ENCODE results near the gene PLCB4.

Gene PLCB4

DNA sequence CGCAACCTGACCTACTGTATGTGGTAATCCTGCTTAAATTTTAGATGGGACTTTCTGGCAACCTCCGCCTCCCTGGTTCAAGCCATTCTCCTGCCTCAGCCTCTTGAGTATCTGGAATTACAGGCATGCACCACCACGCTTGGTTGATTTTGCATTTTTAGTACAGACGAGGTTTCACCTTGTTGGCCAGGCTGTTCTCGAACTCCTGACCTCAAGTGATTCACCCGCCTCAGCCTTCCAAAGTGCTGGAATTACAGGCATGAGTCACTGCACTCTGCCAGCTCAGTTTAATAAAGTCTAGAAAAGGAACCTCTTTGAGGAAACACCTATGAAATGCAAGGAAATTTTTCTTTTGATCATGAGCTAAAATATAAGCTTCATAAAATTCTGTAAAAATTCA, 9.0 kb upstream of the PLCB4 start:
- H3K4me3 ChIP-seq (ENCODE audit: low read depth, low read length): no peak overlapping the region

DNA sequence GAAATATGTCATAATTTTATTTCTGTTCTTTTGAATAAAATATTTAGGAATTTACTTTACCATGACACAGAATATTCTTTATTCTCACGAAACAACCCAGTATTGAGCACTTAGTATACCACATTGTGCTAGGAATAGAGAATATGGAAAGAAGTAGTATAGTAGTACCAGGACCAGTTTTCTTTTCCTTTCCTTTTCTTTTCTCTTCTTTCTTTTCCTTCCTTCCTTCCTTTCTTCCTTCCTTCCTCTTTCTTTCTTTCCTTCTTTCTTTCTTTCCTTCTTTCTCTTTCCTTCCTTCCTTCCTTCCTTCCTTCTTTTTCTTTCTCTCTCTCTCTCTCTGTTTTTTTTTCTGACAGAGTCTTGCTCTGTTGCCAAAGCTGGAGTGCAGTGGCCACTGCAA, 7.5 kb upstream of the PLCB4 start:
- H3K4me3 ChIP-seq (ENCODE audit: low read depth, low read length): no peak overlapping the region

GRCh38 chr20:9062066-9062465, 6.8 kb upstream of the PLCB4 start:
- no peak overlapping the region for H3K4me3 ChIP-seq (ENCODE audit: low read depth, low read length)

- H3K4me3 ChIP-seq (ENCODE audit: low read depth, low read length): no peak overlapping the region
These were observed 2.7 kb upstream of the PLCB4 start for GRCh38 chr20:9066191-9066590.

DNA sequence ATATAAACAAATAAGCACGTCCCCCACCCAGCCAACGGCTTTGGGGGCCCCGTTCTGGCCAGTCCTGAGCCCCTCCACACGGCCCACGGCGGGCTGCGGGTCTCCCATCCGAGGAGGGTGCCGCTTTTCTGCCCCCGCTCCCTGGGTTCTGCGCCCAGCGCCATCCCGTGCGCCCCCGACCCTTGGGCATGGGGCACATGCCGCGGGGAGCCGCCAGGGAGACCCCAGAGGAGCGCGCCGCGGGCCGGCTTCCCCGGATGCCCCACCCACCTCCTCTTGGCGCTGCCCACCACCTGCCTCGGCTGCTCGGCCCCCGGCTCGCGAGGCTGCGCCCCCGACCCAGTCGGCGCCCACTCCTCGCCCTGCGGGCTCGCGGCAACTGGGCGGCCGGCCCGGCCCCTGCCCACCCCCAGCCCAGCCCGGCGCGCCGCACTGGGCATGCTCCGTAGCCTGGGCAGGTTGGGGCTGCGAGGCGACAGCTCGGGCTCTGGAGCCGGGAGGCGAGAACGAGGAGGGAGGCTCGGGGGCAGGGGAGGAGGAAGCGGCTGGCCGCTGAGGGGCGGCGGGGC, 570 bp upstream of the PLCB4 start:
- H3K4me3 ChIP-seq (ENCODE audit: low read depth, low read length): peak overlapping the region; percentile 69

GRCh38 chr20:9070304-9070703, 1.4 kb downstream of the PLCB4 start:
- H3K4me3 ChIP-seq (ENCODE audit: low read depth, low read length): no peak overlapping the region

DNA sequence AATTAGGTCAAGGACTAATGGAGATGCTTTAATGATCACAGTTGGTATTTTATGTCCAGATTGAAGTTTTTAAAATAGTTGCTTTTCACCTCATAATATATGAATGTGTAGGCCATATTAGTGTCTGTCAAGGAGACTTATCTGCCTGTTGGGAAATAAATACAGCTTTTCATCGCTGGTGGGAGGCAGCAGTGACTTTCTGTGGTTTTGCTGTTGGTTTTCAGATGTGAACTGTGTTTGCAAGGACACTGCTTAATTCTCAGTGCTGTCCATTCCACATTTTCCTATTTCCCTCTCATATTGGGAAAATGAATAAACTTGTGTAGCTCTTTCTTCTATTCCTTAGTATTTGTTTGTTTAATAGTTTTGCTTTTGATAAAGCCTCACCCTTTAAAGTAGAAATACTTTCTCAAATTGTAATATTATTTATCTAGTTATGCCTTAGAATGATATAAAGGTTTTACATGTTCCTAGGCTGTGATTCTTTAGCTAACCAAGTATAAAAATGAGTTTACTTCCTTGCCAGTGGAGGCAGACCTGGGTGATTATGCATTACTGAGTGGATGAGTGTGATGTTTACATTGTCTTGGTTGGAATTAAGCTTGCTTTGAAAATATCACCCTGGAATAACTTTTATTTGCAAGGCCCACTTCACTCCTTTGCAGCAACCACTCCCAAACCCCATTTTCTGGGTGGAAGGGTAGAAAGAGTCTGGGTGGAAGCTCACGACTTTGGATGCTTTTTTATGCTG, 3.3 kb downstream of the PLCB4 start:
- H3K4me3 ChIP-seq (ENCODE audit: low read depth, low read length): no peak overlapping the region

- H3K4me3 ChIP-seq (ENCODE audit: low read depth, low read length): no peak overlapping the region
These were observed 4.1 kb downstream of the PLCB4 start for GRCh38 chr20:9072861-9073500.

GRCh38 chr20:9075264-9076095, 6.6 kb downstream of the PLCB4 start:
- H3K4me3 ChIP-seq (ENCODE audit: low read depth, low read length): no peak overlapping the region

DNA sequence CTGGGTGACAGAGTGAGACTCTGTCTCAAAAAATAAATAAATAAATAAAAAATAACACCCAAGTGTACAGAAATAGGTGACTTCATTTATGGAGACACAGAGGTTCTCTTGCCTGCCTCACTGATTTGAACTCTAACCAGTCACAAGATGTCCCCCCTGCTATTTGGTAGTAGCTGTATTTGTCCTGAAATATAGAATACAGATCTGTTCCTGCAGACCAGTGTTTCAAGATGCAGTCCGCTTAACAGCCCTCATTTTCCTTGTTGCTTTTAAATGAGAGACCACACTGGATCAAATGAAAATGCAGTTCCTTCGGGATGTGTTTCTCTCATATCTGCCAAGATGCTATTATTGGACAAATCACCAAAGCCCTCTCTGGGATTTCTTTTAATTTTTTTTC, 7.6 kb downstream of the PLCB4 start:
- no peak overlapping the region for H3K4me3 ChIP-seq (ENCODE audit: low read depth, low read length)

GRCh38 chr20:9078826-9079731, 10.2 kb downstream of the PLCB4 start:
- no peak overlapping the region for H3K4me3 ChIP-seq (ENCODE audit: low read depth, low read length)

GRCh38 chr20:9081423-9081966, 12.6 kb downstream of the PLCB4 start:
- H3K4me3 ChIP-seq (ENCODE audit: low read depth, low read length): no peak overlapping the region

GRCh38 chr20:9082741-9083140, 13.9 kb downstream of the PLCB4 start:
- H3K4me3 ChIP-seq (ENCODE audit: low read depth, low read length): no peak overlapping the region

DNA sequence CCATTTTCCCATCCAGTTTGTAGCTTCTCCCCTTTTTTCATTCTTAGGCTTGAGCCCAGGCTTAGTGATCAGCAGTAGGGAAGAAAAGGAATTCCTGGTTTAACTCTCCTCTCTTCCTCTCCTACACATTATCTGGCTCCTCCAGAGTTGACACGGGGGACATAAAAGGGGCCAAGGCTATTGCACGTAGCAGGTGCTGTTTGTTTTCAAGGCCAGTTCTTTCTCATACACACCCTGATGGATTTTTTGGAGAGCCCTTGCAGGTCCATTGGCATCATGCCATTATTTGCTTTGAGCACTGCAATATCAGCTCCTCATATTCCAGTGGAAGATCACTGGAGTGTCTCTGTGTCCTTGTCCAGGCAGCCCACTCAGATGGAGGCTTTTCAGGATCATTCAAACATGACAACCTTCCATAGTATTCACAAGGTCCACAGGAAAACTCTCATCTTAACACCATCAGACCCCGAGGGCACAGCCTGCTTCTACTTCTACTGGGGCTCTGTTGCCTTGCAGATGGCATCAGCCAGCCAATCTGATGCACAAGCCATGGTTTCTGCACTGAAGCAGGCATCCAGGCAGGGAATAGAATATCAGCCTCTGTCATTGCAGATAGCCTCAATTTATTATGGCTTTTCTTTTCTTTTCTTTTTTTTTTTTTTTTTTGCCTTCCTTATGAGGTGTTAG, 18.8 kb downstream of the PLCB4 start:
- no peak overlapping the region for H3K4me3 ChIP-seq (ENCODE audit: low read depth, low read length)

DNA sequence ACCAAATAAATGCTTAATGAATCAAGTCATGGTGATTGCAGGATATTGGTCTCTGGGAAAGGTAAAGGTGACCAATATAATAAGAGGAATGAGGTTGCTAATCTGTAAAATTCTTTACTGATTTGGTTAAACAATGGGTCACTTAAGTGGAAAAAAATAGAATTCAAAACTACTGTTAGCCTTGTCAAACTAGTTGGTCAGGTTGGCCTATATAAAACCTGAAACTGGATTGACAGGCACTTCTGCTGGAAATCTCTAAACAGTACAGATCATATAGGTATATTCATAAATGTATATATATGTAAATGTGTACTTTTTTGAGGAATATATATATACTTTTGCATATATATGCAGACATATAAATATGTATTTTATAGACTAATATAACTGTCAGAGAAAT, 19.7 kb downstream of the PLCB4 start:
- no peak overlapping the region for H3K4me3 ChIP-seq (ENCODE audit: low read depth, low read length)

GRCh38 chr20:9092113-9092512, 23.2 kb downstream of the PLCB4 start:
- H3K4me3 ChIP-seq (ENCODE audit: low read depth, low read length): no peak overlapping the region

DNA sequence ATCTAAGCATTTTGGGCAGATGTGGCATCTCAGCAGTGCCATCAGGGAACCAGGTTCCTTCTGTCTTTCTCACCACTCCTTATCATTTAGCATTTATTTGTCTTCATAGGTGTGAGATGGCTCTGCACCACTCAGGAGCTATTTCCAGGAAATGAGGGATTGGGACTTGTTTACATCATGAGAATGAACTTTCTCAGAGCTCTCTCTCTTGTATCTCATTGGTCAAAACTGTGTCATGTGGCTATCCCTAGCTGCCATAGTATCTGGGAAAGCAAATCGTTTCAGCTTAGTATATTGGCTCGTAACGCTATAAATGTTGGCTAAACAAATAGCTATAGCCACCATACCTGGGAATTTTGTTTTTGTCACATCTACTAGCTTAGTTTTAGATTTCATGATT, 23.8 kb downstream of the PLCB4 start:
- H3K4me3 ChIP-seq (ENCODE audit: low read depth, low read length): no peak overlapping the region

GRCh38 chr20:9093218-9093957, 24.5 kb downstream of the PLCB4 start:
- H3K4me3 ChIP-seq (ENCODE audit: low read depth, low read length): no peak overlapping the region

GRCh38 chr20:9099372-9099771, 30.5 kb downstream of the PLCB4 start:
- H3K4me3 ChIP-seq (ENCODE audit: low read depth, low read length): no peak overlapping the region

Data from iPS-11a (cell line).